PC-9 (cell line): ENCODE measurements around the gene SLITRK2. TPM values are rescaled to one million over a fixed set of nuclear protein-coding genes. Genes with fewer than 3 reads are reported as not detected.

Experiments used
- Bru-seq: library from RNA; stranded (reverse); fragments of 400-500 nt; gene quantifications from one replicate; lab custom pipeline; 2021; lab: Mats Ljungman, UMichigan
- BruChase-seq, 2 experiments: library from RNA; stranded (reverse); fragments of 400-500 nt; gene quantifications; one replicate each; lab custom pipeline; 2021; lab: Mats Ljungman, UMichigan
- BruUV-seq: library from RNA; stranded (reverse); fragments of 400-500 nt; replicated peaks from 2 replicates; lab custom pipeline; 2021; lab: Mats Ljungman, UMichigan
- CTCF ChIA-PET: fragments of 300-600 bp; sonication (Branson Sonifier 250); formaldehyde crosslinking; loops from one replicate; lab custom pipeline; 2022; ENCODE audit warnings: antibody characterized with exemption; lab: Charles Lee
- POLR2A ChIA-PET: fragments of 300-600 bp; sonication (Branson Sonifier 250); formaldehyde crosslinking; loops from one replicate; lab custom pipeline; 2022; ENCODE audit warnings: antibody characterized with exemption; ENCODE audit not compliant: unreplicated experiment; lab: Charles Lee
- DNase-seq, 2 experiments: peaks; one replicate each; pipeline versions ENCODE4 v3.0.0 to v3.0.0-alpha.2; 2015 to 2022; ENCODE audit warnings: mixed read lengths in 1 of 2
- H2AFZ ChIP-seq: fragments of 200-600 bp; sonication (generic); 2 replicates; pipeline ENCODE4 v1.8.1; 2017; ENCODE audit warnings: antibody characterized with exemption
- H3F3A ChIP-seq: fragments of 200-600 bp; sonication (generic); 2 replicates; pipeline ENCODE4 v1.8.1; 2017; ENCODE audit warnings: antibody characterized with exemption, mild to moderate bottlenecking, low read depth; ENCODE audit not compliant: insufficient read depth
- H3K27ac ChIP-seq: fragments of 200-600 bp; sonication (generic); 2 replicates; pipeline ENCODE4 v1.6.1; 2016; ENCODE audit warnings: mixed run types
- H3K27me3 ChIP-seq: fragments of 200-600 bp; sonication (generic); 2 replicates; pipeline ENCODE4 v1.6.1; 2016; ENCODE audit warnings: low read depth, mixed run types; ENCODE audit not compliant: insufficient read depth
- H3K36me3 ChIP-seq: fragments of 200-600 bp; sonication (generic); 2 replicates; pipeline ENCODE4 v1.6.1; 2016; ENCODE audit warnings: low read depth, mixed run types
- H3K4me1 ChIP-seq: fragments of 200-600 bp; sonication (generic); replicated peaks from 2 replicates; pipeline ENCODE4 v1.6.1; 2016; ENCODE audit warnings: mixed run types; ENCODE audit not compliant: insufficient read depth
- H3K4me2 ChIP-seq: fragments of 200-600 bp; sonication (generic); 2 replicates; pipeline ENCODE4 v1.6.1; 2017; ENCODE audit warnings: mixed run types
- H3K4me3 ChIP-seq: fragments of 200-600 bp; sonication (generic); 2 replicates; pipeline ENCODE4 v1.6.1; 2016; ENCODE audit warnings: mixed run types
- H3K79me2 ChIP-seq: fragments of 200-600 bp; sonication (generic); 2 replicates; pipeline ENCODE4 v1.6.1; 2017; ENCODE audit warnings: low read depth, mixed run types
- H3K9me2 ChIP-seq: fragments of 200-600 bp; sonication (generic); 2 replicates; pipeline ENCODE4 v1.8.1; 2017; ENCODE audit warnings: mild to moderate bottlenecking; ENCODE audit not compliant: insufficient read depth
- H3K9me3 ChIP-seq: fragments of 200-600 bp; sonication (generic); 2 replicates; pipeline ENCODE4 v1.8.1; 2016; ENCODE audit warnings: low read depth; ENCODE audit not compliant: insufficient read depth
- H4K20me1 ChIP-seq: fragments of 200-600 bp; sonication (generic); 2 replicates; pipeline ENCODE4 v1.8.1; 2017; ENCODE audit not compliant: insufficient read depth
- EZH2 ChIP-seq: fragments of 200-600 bp; sonication (generic); IDR thresholded peaks from 2 replicates; pipeline ENCODE4 v1.8.0; 2017; ENCODE audit warnings: antibody characterized with exemption, low read depth
- intact Hi-C: fragments of 100-400 bp; cut with micrococcal nuclease; formaldehyde crosslinking; loops from one replicate; pipeline ENCODE4 v1.10.0; 2022; ENCODE audit not compliant: unreplicated experiment
- long read RNA-seq: library from polyadenylated mRNA; stranded (forward); transcript quantifications from one replicate; pipeline ENCODE4 v2.0.0, GENCODE V29; 2022
- total RNA-seq: library from RNA; stranded (reverse); gene quantifications from 2 replicates; pipeline ENCODE4 v1.2.3, GENCODE V29; 2021
- TF ChIP-seq, protein P1 (sequence below): fragments of 200-600 bp; sonication (generic); conservative IDR thresholded peaks from 2 replicates; pipeline ENCODE4 v1.6.1; 2017; ENCODE audit warnings: mixed run types, antibody characterized with exemption, mild to moderate bottlenecking, moderate library complexity

Gene SLITRK2, protein sequence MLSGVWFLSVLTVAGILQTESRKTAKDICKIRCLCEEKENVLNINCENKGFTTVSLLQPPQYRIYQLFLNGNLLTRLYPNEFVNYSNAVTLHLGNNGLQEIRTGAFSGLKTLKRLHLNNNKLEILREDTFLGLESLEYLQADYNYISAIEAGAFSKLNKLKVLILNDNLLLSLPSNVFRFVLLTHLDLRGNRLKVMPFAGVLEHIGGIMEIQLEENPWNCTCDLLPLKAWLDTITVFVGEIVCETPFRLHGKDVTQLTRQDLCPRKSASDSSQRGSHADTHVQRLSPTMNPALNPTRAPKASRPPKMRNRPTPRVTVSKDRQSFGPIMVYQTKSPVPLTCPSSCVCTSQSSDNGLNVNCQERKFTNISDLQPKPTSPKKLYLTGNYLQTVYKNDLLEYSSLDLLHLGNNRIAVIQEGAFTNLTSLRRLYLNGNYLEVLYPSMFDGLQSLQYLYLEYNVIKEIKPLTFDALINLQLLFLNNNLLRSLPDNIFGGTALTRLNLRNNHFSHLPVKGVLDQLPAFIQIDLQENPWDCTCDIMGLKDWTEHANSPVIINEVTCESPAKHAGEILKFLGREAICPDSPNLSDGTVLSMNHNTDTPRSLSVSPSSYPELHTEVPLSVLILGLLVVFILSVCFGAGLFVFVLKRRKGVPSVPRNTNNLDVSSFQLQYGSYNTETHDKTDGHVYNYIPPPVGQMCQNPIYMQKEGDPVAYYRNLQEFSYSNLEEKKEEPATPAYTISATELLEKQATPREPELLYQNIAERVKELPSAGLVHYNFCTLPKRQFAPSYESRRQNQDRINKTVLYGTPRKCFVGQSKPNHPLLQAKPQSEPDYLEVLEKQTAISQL
- total RNA-seq (not detected in 2 replicates), Bru-seq, nascent RNA (not detected), BruChase-seq, experiment 1, labeled RNA remaining after a 2-hour chase (not detected), BruChase-seq, experiment 2, labeled RNA remaining after a 6-hour chase (not detected)
- long read RNA-seq: 0 reads

DNA sequence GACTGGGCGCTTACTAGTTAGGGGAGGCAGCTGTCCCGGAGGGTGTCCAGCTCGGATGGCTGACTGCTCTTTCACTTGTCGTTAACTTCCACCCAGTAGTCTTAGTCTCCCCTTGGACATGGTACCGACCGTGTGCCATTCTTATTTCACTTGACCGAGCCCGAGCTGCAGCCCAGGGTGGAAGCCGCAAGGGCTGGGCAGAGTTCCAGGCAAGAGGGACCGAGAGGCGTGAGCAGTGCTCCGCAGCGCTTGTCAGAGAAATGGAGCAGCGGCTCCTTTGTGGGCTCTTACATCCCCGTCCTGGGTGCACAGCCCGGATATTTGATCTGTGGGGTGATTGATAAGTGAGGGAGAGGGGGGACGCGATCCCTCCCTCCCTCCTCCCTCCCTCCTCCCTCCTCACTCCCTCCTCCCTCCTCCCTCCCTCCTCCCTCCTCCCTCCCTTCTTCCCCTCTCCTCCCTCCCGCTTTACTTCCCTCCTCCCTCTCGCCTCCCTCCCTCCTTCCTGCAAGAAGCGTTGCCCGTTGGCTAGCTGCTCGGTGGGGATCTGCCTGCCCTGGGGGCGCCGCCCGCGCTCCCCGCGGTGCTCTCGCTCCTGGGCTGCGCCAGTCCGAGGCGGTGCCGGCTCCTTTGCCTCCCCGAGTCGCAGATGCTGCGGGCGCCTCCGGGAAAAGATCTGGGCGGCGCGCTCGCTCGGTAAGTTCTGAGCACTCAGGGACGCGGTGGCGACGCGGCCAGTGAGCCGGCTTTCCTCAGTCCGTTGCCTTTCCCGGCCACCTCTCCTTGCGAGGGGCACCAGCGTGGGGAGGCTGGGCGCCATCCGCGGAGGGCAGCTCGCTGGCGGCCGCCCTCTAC lies at the start of gene SLITRK2:
SLITRK2 (plus strand) TSS at position 499 of the 855 bp plus-strand sequence. CDS start 4,597 bp downstream, outside the sequence.
- BruUV-seq: no TSS peak
- H3K9me2 ChIP-seq: no peaks in the 10 kb centered on the region
- no peak within 1 kb of the TSS for H3K4me3 ChIP-seq
- no peak for DNase-seq
- H3K36me3 ChIP-seq: no peaks in the 10 kb centered on the region
- no peaks in the 10 kb centered on the region for H3K4me1 ChIP-seq
- peaks cover 62% of the 10 kb centered on the region for H3K27me3 ChIP-seq
- POLR2A ChIA-PET: no interaction called here
- no peaks in the 10 kb centered on the region for H3F3A ChIP-seq
- CTCF ChIA-PET: no interaction called here
- intact Hi-C loops: no loop called here
- no peak for TF ChIP-seq EZH2
- TF ChIP-seq, protein P1, sequence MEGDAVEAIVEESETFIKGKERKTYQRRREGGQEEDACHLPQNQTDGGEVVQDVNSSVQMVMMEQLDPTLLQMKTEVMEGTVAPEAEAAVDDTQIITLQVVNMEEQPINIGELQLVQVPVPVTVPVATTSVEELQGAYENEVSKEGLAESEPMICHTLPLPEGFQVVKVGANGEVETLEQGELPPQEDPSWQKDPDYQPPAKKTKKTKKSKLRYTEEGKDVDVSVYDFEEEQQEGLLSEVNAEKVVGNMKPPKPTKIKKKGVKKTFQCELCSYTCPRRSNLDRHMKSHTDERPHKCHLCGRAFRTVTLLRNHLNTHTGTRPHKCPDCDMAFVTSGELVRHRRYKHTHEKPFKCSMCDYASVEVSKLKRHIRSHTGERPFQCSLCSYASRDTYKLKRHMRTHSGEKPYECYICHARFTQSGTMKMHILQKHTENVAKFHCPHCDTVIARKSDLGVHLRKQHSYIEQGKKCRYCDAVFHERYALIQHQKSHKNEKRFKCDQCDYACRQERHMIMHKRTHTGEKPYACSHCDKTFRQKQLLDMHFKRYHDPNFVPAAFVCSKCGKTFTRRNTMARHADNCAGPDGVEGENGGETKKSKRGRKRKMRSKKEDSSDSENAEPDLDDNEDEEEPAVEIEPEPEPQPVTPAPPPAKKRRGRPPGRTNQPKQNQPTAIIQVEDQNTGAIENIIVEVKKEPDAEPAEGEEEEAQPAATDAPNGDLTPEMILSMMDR: no peak
- H2AFZ ChIP-seq: peak within 1 kb of the TSS; percentile 31; the same call in 1 of the 2 replicates
- H4K20me1 ChIP-seq: no peaks in the 10 kb centered on the region
- no peaks in the 10 kb centered on the region for H3K9me3 ChIP-seq
- no peak within 1 kb of the TSS for H3K27ac ChIP-seq
- no peaks in the 10 kb centered on the region for H3K79me2 ChIP-seq
- H3K4me2 ChIP-seq: no peak within 1 kb of the TSS

DNA sequence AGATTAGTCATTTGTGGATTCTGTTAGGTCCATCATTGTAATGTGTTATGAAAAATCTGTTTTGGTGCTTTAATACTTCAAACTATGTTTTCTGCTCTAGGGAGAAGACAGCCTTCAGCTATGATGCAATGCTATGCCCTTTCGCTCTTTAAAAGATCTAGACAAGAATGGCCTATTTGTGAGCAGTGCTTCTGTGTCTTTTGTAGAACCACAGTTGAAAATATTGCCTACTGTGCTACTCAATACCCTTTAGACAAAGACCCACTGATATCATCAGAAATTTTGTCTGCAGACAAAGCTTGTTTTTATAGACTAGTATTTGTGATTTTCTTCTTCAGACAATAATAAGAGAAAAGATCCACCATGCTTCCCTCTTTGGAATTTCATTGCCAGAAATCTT lies 44.6 kb upstream of the SLITRK2 start:
- BruUV-seq: no TSS peak
- ChIA-PET CTCF (no interaction called here), POLR2A (no interaction called here)
- no peaks in the 10 kb centered on the region for H3K27me3 ChIP-seq
- no peak for DNase-seq
- no peak overlapping the region for H3K4me3 ChIP-seq
- no peaks in the 10 kb centered on the region for H4K20me1 ChIP-seq
- peaks cover 5% of the 10 kb centered on the region; the same call in 1 of the 2 replicates for H3K9me2 ChIP-seq
- no peaks in the 10 kb centered on the region for H3K79me2 ChIP-seq
- intact Hi-C loops: no loop called here
- no peaks in the 10 kb centered on the region for H3K36me3 ChIP-seq
- TF ChIP-seq, protein P1: no peak
- TF ChIP-seq EZH2: no peak
- H2AFZ ChIP-seq: peak overlapping the region; percentile 14; the same call in 1 of the 2 replicates
- H3K27ac ChIP-seq: no peak overlapping the region
- H3K4me1 ChIP-seq: no peaks in the 10 kb centered on the region
- H3F3A ChIP-seq: no peaks in the 10 kb centered on the region
- H3K9me3 ChIP-seq: no peaks in the 10 kb centered on the region
- no peak overlapping the region for H3K4me2 ChIP-seq

DNA sequence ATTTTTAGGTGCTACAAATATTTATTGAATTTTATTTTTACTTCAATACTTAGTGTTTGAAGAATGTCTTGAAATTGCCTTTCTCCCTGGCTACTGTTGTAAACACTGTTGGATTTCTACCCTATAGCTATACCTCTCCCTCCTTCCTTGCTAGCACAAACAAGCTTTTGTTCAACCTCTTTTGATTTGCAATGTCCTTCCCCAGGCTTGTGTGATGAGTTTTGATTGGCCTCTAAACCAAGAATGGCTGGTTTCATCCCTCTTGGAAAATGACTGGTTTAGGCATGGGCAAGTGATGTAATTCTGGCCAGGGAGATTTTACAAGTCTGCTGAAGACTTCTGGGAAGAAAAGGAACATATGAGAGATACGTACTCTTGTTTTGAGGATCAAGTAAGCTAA lies 25.3 kb upstream of the SLITRK2 start:
- ChIA-PET CTCF (no interaction called here), POLR2A (no interaction called here)
- Histone ChIP-seq H3F3A (no peaks in the 10 kb centered on the region), H3K4me1 (no peaks in the 10 kb centered on the region), H3K9me3 (no peaks in the 10 kb centered on the region), H3K79me2 (no peaks in the 10 kb centered on the region), H3K4me3 (no peak overlapping the region), H3K4me2 (no peak overlapping the region), H3K9me2 (no peaks in the 10 kb centered on the region), H3K36me3 (no peaks in the 10 kb centered on the region), H4K20me1 (no peaks in the 10 kb centered on the region), H3K27me3 (peaks cover 11% of the 10 kb centered on the region; the same call in 1 of the 2 replicates), H3K27ac (no peak overlapping the region), H2AFZ (no peak overlapping the region)
- BruUV-seq: no TSS peak
- DNase-seq: no peak
- intact Hi-C loops: no loop called here
- TF ChIP-seq EZH2: no peak
- TF ChIP-seq, protein P1: no peak
